ENCODE data around the gene LTA4H.

Gene LTA4H

GRCh38 chr12:95959107-95959506, 76.3 kb downstream of the LTA4H start:
- no peak for DNase-seq (ENCODE audit: low spot score)

- no peak for DNase-seq (ENCODE audit: low spot score)
Measured at GRCh38 chr12:95956557-95957145, 78.7 kb downstream of the LTA4H start.

GRCh38 chr12:95955549-95956159, 79.7 kb downstream of the LTA4H start:
- DNase-seq (ENCODE audit: low spot score), result no peak

- no peak for DNase-seq (ENCODE audit: low spot score)
Measured at GRCh38 chr12:95953000-95953399, 82.4 kb downstream of the LTA4H start.

- no peak for DNase-seq (ENCODE audit: low spot score)
Measured at GRCh38 chr12:95951515-95951914, 83.9 kb downstream of the LTA4H start.

Data from CD4-positive, alpha-beta T cell treated with Interleukin-15 for 4 hours (primary cell).